ENCODE measurements around the gene ITGB8. TPM values are rescaled to one million over a fixed set of nuclear protein-coding genes. Genes with fewer than 3 reads are reported as not detected.

The ITGB8 gene
- total and polyA plus RNA-seq, 9 of the 15 experiments (the other 6 are each of a cell fraction or from before 2014, with no cell fraction given), result under 0.01 to 0.03 (median 0.02) TPM; not detected in 6

DNA sequence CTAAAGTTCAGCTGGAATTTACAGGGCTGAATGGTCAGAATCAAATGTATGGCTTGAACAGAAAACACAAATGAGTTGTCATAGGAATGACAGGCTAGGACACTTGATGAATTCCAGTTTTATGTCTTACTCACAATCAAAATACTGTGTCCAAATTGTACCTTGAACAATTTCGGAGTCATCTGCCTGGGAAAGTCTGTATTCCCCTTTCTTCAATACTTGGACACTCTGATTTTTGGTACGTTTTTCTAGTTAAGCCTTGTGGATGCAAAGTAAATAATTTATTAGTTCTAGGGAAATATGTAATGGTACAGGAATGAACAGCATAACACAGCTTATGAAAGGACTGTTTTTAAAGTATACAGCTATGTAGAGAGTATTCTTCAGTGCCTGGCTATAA, 100.4 kb downstream of the ITGB8 start:
- Histone ChIP-seq H3K4me1 (replicated peaks in 1 of 2; ENCODE audit: control insufficient read depth in 2 of 2, insufficient read depth in 2 of 2, low read length in 2 of 2) (no peaks in the 10 kb centered on the region), H3K36me3 (ENCODE audit: control insufficient read depth, insufficient read depth, low read length) (no peaks in the 10 kb centered on the region), H3K9ac (ENCODE audit: insufficient read depth in 1 of 2, low read depth in 2 of 2, low read length in 2 of 2) (no peak overlapping the region), H3K27ac (ENCODE audit: extremely low read depth, low read depth, low read length) (no peak overlapping the region), H3K4me2 (ENCODE audit: insufficient read depth, low read length) (no peak overlapping the region), H2AFZ (ENCODE audit: low read depth, low read length) (no peak overlapping the region), H3K4me3 (no peak overlapping the region), H3K79me2 (ENCODE audit: control insufficient read depth, insufficient read depth, low read length) (no peaks in the 10 kb centered on the region), H3K9me1 (ENCODE audit: control insufficient read depth, insufficient read depth, low read length) (no peaks in the 10 kb centered on the region), H3K9me3 (replicated peaks; ENCODE audit: control insufficient read depth, insufficient read depth, low read depth, low read length) (no peaks in the 10 kb centered on the region), H3K27me3 (ENCODE audit: control insufficient read depth in 2 of 2, insufficient read depth in 2 of 2, low read length in 2 of 2) (no peaks in the 10 kb centered on the region), H4K20me1 (replicated peaks; ENCODE audit: control insufficient read depth, insufficient read depth, low read length) (no peaks in the 10 kb centered on the region)
- CTCF ChIA-PET (ENCODE audit: low intra/inter-chr PET ratio), result no interaction called here
- POLR2A ChIA-PET, result interaction anchor here (2.1 kb wide), 1 partner anchor 12 kb away, joined by 7 read pairs; no protein-coding TSS in a partner anchor
- FAIRE-seq (no peak), DNase-seq (ENCODE audit: extremely low read depth in 1 of 4, low spot score in 3 of 4) (no peak), ATAC-seq (no peak)
- intact Hi-C loops (cut with micrococcal nuclease), result loop anchor here (10.0 kb wide), 1 partner anchor 446 kb away; no protein-coding TSS in a partner anchor
- no TSS peak for BruUV-seq (replicated peaks)
- WGBS (ENCODE audit: insufficient coverage, low coverage, missing lambda C conversion rate), result 0% methylated on average over 2 of the region's 2 CpGs
- in situ Hi-C loops (cut with MboI), result no loop called here
- TF ChIP-seq, protein P1, sequence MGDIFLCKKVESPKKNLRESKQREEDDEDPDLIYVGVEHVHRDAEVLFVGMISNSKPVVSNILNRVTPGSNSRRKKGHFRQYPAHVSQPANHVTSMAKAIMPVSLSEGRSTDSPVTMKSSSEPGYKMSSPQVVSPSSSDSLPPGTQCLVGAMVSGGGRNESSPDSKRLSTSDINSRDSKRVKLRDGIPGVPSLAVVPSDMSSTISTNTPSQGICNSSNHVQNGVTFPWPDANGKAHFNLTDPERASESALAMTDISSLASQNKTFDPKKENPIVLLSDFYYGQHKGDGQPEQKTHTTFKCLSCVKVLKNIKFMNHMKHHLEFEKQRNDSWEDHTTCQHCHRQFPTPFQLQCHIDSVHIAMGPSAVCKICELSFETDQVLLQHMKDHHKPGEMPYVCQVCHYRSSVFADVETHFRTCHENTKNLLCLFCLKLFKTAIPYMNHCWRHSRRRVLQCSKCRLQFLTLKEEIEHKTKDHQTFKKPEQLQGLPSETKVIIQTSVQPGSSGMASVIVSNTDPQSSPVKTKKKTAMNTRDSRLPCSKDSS (IDR thresholded peaks at IDR 0.05; ENCODE audit: low read depth, partially characterized antibody), result no peak
- TF ChIP-seq CSDE1 (IDR thresholded peaks at IDR 0.05) (no peak), BACH1 (tag; IDR thresholded peaks at IDR 0.05) (no peak), DACH1 (IDR thresholded peaks at IDR 0.05; ENCODE audit: partially characterized antibody) (no peak), PHB2 (IDR thresholded peaks at IDR 0.05; ENCODE audit: low read depth) (no peak), ZZZ3 (IDR thresholded peaks at IDR 0.05) (no peak), NBN (IDR thresholded peaks at IDR 0.05; ENCODE audit: low read depth) (no peak), ESRRA (IDR thresholded peaks at IDR 0.05; ENCODE audit: borderline replicate concordance, low read depth) (no peak), HDAC3 (IDR thresholded peaks at IDR 0.05; ENCODE audit: borderline replicate concordance, partially characterized antibody) (no peak), CBFB (CRISPR knock-in tag; IDR thresholded peaks at IDR 0.05) (no peak), POU5F1 (IDR thresholded peaks at IDR 0.05; ENCODE audit: borderline replicate concordance, low read depth, low read length, partially characterized antibody) (no peak), RBM25 (IDR thresholded peaks at IDR 0.05; ENCODE audit: low read depth, low read length, severe bottlenecking) (no peak), HSF4 (CRISPR knock-in tag; IDR thresholded peaks at IDR 0.05; ENCODE audit: borderline replicate concordance) (no peak), TAF1 (IDR thresholded peaks at IDR 0.05; ENCODE audit: control insufficient read depth, extremely low read depth, insufficient read depth, low read length, severe bottlenecking) (no peak), NRF1 (conservative IDR thresholded peaks at IDR 0.05 in 1 of 2, IDR thresholded peaks at IDR 0.05 in 1 of 2) (no peak)
- TF ChIP-seq, protein P2, sequence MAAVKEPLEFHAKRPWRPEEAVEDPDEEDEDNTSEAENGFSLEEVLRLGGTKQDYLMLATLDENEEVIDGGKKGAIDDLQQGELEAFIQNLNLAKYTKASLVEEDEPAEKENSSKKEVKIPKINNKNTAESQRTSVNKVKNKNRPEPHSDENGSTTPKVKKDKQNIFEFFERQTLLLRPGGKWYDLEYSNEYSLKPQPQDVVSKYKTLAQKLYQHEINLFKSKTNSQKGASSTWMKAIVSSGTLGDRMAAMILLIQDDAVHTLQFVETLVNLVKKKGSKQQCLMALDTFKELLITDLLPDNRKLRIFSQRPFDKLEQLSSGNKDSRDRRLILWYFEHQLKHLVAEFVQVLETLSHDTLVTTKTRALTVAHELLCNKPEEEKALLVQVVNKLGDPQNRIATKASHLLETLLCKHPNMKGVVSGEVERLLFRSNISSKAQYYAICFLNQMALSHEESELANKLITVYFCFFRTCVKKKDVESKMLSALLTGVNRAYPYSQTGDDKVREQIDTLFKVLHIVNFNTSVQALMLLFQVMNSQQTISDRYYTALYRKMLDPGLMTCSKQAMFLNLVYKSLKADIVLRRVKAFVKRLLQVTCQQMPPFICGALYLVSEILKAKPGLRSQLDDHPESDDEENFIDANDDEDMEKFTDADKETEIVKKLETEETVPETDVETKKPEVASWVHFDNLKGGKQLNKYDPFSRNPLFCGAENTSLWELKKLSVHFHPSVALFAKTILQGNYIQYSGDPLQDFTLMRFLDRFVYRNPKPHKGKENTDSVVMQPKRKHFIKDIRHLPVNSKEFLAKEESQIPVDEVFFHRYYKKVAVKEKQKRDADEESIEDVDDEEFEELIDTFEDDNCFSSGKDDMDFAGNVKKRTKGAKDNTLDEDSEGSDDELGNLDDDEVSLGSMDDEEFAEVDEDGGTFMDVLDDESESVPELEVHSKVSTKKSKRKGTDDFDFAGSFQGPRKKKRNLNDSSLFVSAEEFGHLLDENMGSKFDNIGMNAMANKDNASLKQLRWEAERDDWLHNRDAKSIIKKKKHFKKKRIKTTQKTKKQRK (IDR thresholded peaks at IDR 0.05; ENCODE audit: borderline replicate concordance, low read depth, low read length), result no peak
- TF ChIP-seq, protein P3, sequence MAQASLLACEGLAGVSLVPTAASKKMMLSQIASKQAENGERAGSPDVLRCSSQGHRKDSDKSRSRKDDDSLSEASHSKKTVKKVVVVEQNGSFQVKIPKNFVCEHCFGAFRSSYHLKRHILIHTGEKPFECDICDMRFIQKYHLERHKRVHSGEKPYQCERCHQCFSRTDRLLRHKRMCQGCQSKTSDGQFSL (CRISPR knock-in tag; IDR thresholded peaks at IDR 0.05), result no peak
- TF ChIP-seq, protein P3 (tag; IDR thresholded peaks at IDR 0.05), result no peak
